ENCODE measurements around the gene GZMM.

The GZMM gene

GRCh38 chr19:543910-544608 lies at the start of gene GZMM:
GZMM (plus strand) TSS chr19:544053; CDS start chr19:544072, 19 bp downstream.
- Histone ChIP-seq H3K4me1 (ENCODE audit: control insufficient read depth, insufficient read depth, low read length) (peaks cover 2% of the 10 kb centered on the region), H3K36me3 (ENCODE audit: control insufficient read depth, insufficient read depth, low read length) (peaks cover 10% of the 10 kb centered on the region), H3K27ac (ENCODE audit: low read depth, low read length) (no peak within 1 kb of the TSS), H3K4me3 (ENCODE audit: low read length) (peak within 1 kb of the TSS; percentile 15), H3K27me3 (ENCODE audit: control insufficient read depth, insufficient read depth, low read length) (no peaks in the 10 kb centered on the region), H3K9ac (ENCODE audit: low read length) (no peak within 1 kb of the TSS)

- Histone ChIP-seq H3K27ac (ENCODE audit: low read depth, low read length) (no peak overlapping the region), H3K36me3 (ENCODE audit: control insufficient read depth, insufficient read depth, low read length) (no peaks in the 10 kb centered on the region), H3K4me1 (ENCODE audit: control insufficient read depth, insufficient read depth, low read length) (no peaks in the 10 kb centered on the region), H3K4me3 (ENCODE audit: low read length) (no peak overlapping the region), H3K9ac (ENCODE audit: low read length) (no peak overlapping the region), H3K27me3 (ENCODE audit: control insufficient read depth, insufficient read depth, low read length) (peaks cover 17% of the 10 kb centered on the region)
Observed at GRCh38 chr19:494171-495080, 49.4 kb upstream of the GZMM start.

- Histone ChIP-seq H3K9ac (ENCODE audit: low read length) (no peak overlapping the region), H3K27ac (ENCODE audit: low read depth, low read length) (no peak overlapping the region), H3K4me1 (ENCODE audit: control insufficient read depth, insufficient read depth, low read length) (no peaks in the 10 kb centered on the region), H3K36me3 (ENCODE audit: control insufficient read depth, insufficient read depth, low read length) (no peaks in the 10 kb centered on the region), H3K4me3 (ENCODE audit: low read length) (no peak overlapping the region), H3K27me3 (ENCODE audit: control insufficient read depth, insufficient read depth, low read length) (peaks cover 22% of the 10 kb centered on the region)
Observed at GRCh38 chr19:495081-495401, 48.8 kb upstream of the GZMM start.

- Histone ChIP-seq H3K4me3 (ENCODE audit: low read length) (no peak overlapping the region), H3K4me1 (ENCODE audit: control insufficient read depth, insufficient read depth, low read length) (no peaks in the 10 kb centered on the region), H3K27me3 (ENCODE audit: control insufficient read depth, insufficient read depth, low read length) (peaks cover 22% of the 10 kb centered on the region), H3K27ac (ENCODE audit: low read depth, low read length) (no peak overlapping the region), H3K36me3 (ENCODE audit: control insufficient read depth, insufficient read depth, low read length) (no peaks in the 10 kb centered on the region), H3K9ac (ENCODE audit: low read length) (no peak overlapping the region)
Observed at GRCh38 chr19:495402-496111, 48.3 kb upstream of the GZMM start.

GRCh38 chr19:496112-496665 lies 47.7 kb upstream of the GZMM start, which contains the start of gene MADCAM1:
MADCAM1 (plus strand) TSS chr19:496486; CDS start chr19:496500, 14 bp downstream.
- Histone ChIP-seq H3K27me3 (ENCODE audit: control insufficient read depth, insufficient read depth, low read length) (peaks cover 22% of the 10 kb centered on the region), H3K9ac (ENCODE audit: low read length) (no peak within 1 kb of the TSS), H3K36me3 (ENCODE audit: control insufficient read depth, insufficient read depth, low read length) (no peaks in the 10 kb centered on the region), H3K4me3 (ENCODE audit: low read length) (no peak within 1 kb of the TSS), H3K4me1 (ENCODE audit: control insufficient read depth, insufficient read depth, low read length) (no peaks in the 10 kb centered on the region), H3K27ac (ENCODE audit: low read depth, low read length) (no peak within 1 kb of the TSS)

GRCh38 chr19:496986-497385 lies 46.9 kb upstream of the GZMM start:
- Histone ChIP-seq H3K27me3 (ENCODE audit: control insufficient read depth, insufficient read depth, low read length) (peaks cover 22% of the 10 kb centered on the region), H3K4me3 (ENCODE audit: low read length) (no peak overlapping the region), H3K27ac (ENCODE audit: low read depth, low read length) (no peak overlapping the region)

GRCh38 chr19:497491-497868 lies 46.4 kb upstream of the GZMM start:
- no peak overlapping the region for H3K27ac ChIP-seq (ENCODE audit: low read depth, low read length)
- H3K4me1 ChIP-seq (ENCODE audit: control insufficient read depth, insufficient read depth, low read length): no peaks in the 10 kb centered on the region
- H3K36me3 ChIP-seq (ENCODE audit: control insufficient read depth, insufficient read depth, low read length): no peaks in the 10 kb centered on the region
- H3K9ac ChIP-seq (ENCODE audit: low read length): no peak overlapping the region
- H3K27me3 ChIP-seq (ENCODE audit: control insufficient read depth, insufficient read depth, low read length): peaks cover 22% of the 10 kb centered on the region
- no peak overlapping the region for H3K4me3 ChIP-seq (ENCODE audit: low read length)

More at GRCh38 chr19:496986-497385, 46.9 kb upstream of the GZMM start:
- Histone ChIP-seq H3K36me3 (ENCODE audit: control insufficient read depth, insufficient read depth, low read length) (no peaks in the 10 kb centered on the region), H3K9ac (ENCODE audit: low read length) (no peak overlapping the region), H3K4me1 (ENCODE audit: control insufficient read depth, insufficient read depth, low read length) (no peaks in the 10 kb centered on the region)

GRCh38 chr19:497869-498510 lies 45.9 kb upstream of the GZMM start:
- no peak overlapping the region for H3K9ac ChIP-seq (ENCODE audit: low read length)
- no peak overlapping the region for H3K4me3 ChIP-seq (ENCODE audit: low read length)
- peaks cover 22% of the 10 kb centered on the region for H3K27me3 ChIP-seq (ENCODE audit: control insufficient read depth, insufficient read depth, low read length)
- no peaks in the 10 kb centered on the region for H3K4me1 ChIP-seq (ENCODE audit: control insufficient read depth, insufficient read depth, low read length)
- no peaks in the 10 kb centered on the region for H3K36me3 ChIP-seq (ENCODE audit: control insufficient read depth, insufficient read depth, low read length)
- no peak overlapping the region for H3K27ac ChIP-seq (ENCODE audit: low read depth, low read length)

GRCh38 chr19:498511-498891 lies 45.4 kb upstream of the GZMM start:
- no peak overlapping the region for H3K27ac ChIP-seq (ENCODE audit: low read depth, low read length)
- H3K27me3 ChIP-seq (ENCODE audit: control insufficient read depth, insufficient read depth, low read length): peaks cover 22% of the 10 kb centered on the region
- no peaks in the 10 kb centered on the region for H3K4me1 ChIP-seq (ENCODE audit: control insufficient read depth, insufficient read depth, low read length)
- no peak overlapping the region for H3K9ac ChIP-seq (ENCODE audit: low read length)
- no peak overlapping the region for H3K4me3 ChIP-seq (ENCODE audit: low read length)
- H3K36me3 ChIP-seq (ENCODE audit: control insufficient read depth, insufficient read depth, low read length): no peaks in the 10 kb centered on the region

GRCh38 chr19:498977-499623 lies 44.8 kb upstream of the GZMM start:
- Histone ChIP-seq H3K4me3 (ENCODE audit: low read length) (no peak overlapping the region), H3K27me3 (ENCODE audit: control insufficient read depth, insufficient read depth, low read length) (peaks cover 22% of the 10 kb centered on the region)

GRCh38 chr19:501646-502045 lies 42.2 kb upstream of the GZMM start:
- Histone ChIP-seq H3K27me3 (ENCODE audit: control insufficient read depth, insufficient read depth, low read length) (peaks cover 18% of the 10 kb centered on the region), H3K4me1 (ENCODE audit: control insufficient read depth, insufficient read depth, low read length) (peaks cover 3% of the 10 kb centered on the region), H3K4me3 (ENCODE audit: low read length) (no peak overlapping the region), H3K27ac (ENCODE audit: low read depth, low read length) (no peak overlapping the region), H3K36me3 (ENCODE audit: control insufficient read depth, insufficient read depth, low read length) (no peaks in the 10 kb centered on the region), H3K9ac (ENCODE audit: low read length) (no peak overlapping the region)

More at GRCh38 chr19:498977-499623, 44.8 kb upstream of the GZMM start:
- no peaks in the 10 kb centered on the region for H3K36me3 ChIP-seq (ENCODE audit: control insufficient read depth, insufficient read depth, low read length)
- H3K27ac ChIP-seq (ENCODE audit: low read depth, low read length): no peak overlapping the region
- no peaks in the 10 kb centered on the region for H3K4me1 ChIP-seq (ENCODE audit: control insufficient read depth, insufficient read depth, low read length)
- no peak overlapping the region for H3K9ac ChIP-seq (ENCODE audit: low read length)
